CD4-positive, alpha-beta T cell treated with Interleukin-6 for 4 hours (primary cell): ENCODE results near the gene LIN52.

Experiments used
- DNase-seq: peaks from one replicate; pipeline ENCODE4 v3.0.0-alpha.2; 2020; ENCODE audit warnings: mixed read lengths

LIN52 gene

DNA sequence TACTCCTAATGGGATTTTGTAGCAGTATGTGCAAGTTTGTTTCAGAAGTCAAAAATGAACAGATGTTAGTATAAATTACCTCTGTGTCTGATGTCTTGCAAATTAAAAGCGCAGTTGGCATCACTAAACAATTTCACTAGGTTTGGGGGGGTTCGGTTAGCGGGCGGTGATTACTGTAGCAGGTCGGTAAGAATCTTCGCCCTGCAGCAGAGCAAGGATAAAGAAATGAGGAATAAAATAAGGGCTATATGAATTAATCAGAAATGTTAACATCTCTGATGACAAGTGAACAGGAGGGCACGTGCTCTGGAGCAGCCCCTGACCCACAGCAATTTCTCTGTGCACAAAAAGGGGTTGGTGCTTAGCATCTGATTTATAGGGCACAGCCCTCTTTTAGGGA, 110.9 kb downstream of the LIN52 start:
- DNase-seq = no peak

DNA sequence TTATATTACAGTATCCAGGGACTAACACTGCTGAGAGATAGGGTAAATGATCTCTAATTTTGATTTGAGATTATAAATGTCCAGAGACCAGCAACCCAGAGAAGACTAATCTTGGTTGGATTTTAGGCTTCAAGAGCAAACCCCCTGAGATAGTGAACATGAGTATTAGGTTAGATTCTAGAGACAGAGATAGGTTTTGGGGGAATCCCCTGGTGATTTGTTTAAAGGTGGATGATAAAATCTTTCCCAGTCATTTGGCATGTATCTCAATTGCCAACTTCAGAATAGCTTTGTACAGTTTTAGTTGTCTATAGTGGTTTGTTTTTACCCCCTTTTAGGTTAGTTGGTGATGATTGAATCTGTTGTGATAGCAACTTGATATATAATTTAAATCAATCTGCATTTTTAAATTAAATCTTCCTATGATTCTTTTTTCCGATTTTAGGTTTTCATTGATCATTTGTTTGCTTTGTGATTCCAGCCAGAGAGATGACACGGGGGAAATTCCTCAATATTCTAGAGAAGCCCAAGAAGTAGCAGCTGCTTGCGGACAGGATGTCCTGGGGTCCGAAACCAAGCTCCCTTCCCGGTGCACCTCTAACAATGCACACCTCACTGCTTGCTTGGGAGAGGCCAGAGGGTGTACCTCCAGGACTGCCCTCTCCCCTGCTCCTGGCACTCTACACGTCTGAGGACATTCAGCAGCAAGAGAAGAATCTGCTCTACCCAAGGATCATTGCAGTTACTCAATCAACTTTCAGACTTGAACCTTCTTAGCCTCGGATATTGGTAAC, 113.9 kb downstream of the LIN52 start:
- DNase-seq = no peak

DNA sequence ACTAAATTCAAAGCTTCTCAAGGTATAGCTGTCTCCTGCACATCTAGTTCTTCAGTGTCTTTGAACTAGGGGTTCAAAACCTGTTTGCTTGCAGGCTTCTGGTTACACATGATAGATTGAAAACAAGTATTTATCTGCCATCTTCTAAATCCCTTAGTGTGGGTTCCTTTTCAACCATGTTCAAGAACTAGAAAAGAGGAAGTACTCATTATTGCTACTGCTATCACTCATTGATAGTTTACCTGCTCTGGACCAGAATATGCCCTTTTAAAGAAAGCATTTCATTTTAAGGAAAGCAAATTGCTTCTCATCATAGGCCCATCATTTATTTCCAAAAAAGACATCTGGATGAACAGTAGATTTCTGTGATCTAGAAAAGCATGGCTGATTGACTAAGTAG, 117.4 kb downstream of the LIN52 start:
- DNase-seq = no peak

DNA sequence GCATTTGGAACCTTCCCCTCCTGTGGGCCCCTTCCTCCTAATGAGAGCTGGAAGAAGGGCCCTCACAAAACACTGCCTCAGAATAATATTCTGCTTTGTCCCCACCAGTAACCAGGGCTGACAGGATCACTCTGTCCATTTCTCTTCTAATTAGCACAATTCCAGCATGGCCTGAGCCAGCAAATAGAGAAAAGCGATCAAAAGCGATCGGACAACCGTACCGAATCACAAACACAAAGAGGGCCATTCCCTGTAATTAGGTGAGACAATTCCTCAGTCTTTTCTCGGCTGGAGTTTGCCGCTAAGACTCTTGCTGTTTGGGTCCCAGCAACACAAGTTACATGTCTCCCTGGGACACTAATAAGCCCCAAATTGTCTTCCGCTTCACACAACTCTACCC, 118.9 kb downstream of the LIN52 start:
- DNase-seq = no peak

DNA sequence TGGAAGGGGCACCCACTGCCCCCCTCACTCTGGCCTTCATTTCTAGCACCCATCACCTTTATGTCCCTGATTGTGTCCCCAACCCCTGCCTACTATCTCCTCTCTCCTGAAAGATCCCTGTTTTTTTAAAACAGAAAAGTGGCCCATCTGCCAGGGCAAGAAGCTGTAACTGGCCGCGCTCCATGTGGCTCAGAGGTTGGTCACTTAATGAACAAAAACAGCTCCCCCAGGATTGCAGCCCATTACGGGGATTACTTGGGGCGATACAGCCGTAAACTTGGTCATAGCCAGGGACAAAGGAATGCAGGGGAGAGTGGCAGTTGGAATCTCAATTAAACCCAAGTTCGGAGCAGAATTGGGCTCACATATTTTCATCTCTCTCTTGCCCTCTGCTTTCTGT, 119.7 kb downstream of the LIN52 start:
- no peak for DNase-seq

DNA sequence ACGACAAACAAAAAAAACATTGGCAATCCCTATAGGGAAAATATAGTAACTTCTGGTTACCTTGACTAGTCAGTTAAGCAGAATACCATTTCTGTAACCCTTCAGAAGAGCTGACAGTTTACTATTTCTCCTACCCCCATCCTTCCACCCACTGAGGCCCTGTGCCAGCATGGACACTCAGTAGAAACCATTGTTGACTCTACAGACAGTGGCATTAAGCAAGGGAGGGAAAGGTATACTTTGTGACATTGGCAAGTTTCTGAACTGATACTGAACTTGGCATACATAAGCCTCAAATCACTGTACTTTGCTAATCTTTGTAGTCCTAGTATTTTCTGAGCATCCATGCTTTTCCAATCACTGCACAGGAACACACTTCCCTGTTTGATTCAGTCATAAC, 121.1 kb downstream of the LIN52 start:
- no peak for DNase-seq

- no peak for DNase-seq
Observed at GRCh38 chr14:74207943-74208342, 123.2 kb downstream of the LIN52 start.

DNA sequence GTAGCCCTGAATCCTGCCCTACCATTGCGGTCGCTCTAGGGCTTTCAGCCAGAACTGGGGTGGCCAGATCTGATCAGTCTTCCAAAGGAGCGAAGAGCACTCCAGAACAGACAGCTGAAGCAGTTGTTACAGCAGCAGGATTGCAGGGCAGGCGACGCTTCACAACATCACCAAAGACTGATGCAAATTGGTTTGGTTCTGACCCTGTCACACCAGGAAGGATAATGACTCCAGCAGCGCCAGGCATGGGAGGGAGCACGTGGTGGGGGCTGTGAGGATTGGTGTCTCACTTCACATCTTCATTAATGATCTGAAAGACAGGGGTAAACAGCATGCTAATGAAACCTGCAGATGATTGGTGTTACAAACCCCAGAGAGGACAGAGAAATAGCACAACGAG, 123.9 kb downstream of the LIN52 start:
- DNase-seq = no peak

GRCh38 chr14:74211945-74212580, 127.3 kb downstream of the LIN52 start:
- no peak for DNase-seq

DNA sequence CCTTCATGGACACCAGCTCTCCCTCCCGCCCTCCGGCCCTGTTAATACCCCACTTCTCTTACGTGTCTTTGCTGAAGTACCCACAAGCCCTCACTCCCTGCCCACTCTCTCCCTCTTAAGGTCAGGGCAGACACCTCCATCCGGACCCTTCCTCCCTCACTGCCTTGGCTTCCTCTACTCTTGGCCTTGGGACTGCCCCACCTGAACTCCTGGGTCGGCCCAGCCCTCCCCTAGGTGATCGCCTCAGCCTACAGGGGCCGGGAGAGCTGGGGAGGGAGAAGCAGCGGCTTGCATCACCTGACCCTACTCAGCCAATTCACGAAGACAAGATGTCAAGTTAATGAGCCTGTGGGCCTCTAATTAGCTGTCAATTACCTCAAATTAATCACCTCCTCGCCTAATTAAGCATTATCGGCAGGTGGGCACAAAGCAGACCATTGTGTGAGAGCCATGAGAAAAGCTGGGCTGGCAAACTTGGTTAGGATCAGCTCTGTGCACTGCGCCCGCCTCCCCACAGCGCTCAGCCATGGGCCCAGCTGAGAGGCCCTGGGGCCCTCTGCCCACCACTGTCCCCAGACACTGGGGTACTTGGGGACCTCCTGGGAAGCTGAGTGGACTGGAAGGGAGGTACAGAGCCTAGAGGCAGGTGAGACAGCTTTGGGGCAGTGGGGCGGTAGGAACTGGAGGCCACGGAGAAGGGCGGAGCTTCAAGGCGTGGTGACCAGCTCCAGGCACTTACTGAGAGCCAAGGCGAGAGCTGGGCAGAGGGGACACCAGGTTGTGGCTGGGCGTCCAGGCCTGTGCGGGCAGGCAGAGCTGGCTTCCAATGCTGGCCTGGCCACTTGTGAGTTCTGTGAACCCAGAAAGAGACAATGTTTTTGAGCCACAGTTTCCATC, 129.4 kb downstream of the LIN52 start:
- DNase-seq = no peak

DNA sequence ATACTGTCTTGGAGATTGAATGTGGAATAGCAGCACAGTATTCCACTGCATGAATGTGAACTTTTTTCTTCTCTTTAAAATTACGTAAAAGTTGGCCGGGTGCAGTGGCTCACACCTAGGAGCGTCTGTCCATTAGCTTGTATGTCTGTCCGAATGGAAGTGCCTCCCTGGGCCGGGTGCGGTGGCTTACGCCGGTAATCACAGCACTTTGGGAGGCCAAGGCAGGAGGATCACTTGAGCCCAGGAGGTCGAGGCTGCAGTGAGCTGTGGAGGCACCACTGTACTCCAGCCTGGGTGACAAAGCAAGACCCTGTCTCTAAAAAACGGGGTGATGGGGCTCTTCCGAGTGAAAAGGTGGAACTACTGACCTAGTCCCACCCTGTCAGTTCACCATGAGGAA, 131.9 kb downstream of the LIN52 start:
- no peak for DNase-seq

GRCh38 chr14:74217672-74218448, 133.1 kb downstream of the LIN52 start:
- peak; percentile 72 for DNase-seq

GRCh38 chr14:74218462-74218861, 133.7 kb downstream of the LIN52 start:
- DNase-seq = no peak

DNA sequence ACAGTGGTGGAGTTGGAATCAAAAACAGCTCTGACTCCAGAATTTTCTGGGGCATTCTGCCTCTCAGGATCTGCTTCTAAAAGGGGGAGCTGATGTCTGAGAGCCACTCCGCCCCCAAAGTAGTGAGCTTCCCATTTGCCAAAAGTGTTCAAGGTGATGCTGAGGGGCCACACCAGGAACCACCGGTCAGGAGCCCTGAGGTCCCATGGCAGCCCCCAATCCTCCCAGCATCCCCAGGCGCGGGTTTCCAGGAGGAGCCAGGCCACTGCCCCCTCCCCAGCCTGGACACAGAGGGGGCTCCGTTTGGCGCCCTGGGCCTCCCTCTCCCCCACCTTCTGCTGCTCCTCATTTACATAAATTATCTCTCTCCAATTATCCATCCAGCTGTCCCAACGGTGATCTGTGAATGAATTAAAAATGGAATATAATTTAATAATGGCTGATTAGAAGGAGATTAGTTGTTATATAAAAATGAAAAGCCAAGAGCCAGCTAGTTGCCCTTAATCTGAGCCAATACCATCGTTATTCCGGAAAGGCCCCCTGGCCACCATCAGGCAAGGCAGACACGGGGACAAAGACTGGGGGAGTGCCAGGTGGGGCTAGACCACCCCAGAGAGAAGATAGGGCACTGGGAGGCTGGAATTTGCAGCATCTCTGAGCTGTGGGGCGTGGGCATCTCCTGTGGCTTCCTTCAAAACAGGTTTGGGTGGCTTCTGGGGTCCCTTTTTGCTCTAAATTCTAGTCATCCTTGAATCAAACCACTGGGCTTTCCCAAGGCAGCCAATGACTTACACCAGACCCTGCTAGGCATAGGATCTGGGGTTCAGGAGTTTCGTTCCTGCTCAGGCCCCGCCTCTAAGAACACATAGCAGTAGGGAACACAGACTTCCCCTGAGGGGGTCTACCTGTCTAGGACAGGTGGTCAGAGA, 134.8 kb downstream of the LIN52 start:
- DNase-seq = no peak

DNA sequence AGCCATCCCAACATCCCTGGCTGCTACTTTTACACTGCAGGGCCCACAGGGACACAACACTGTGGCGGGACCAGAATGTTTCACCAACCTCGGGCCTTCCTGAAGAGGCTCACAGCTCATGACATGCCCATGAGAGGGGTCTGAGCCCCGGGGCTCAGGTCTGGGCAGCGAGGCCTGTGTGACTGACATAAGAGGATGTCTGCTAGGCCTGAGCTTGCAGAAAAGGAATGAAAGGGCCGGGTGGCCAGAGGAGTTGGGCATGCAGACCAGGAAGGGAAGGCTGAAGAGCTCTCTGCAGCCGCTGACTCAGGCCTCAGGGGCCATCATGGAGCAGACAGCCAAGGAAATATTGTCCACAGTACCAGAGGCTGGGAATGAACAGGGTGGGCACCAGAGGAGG, 136.2 kb downstream of the LIN52 start:
- no peak for DNase-seq

DNA sequence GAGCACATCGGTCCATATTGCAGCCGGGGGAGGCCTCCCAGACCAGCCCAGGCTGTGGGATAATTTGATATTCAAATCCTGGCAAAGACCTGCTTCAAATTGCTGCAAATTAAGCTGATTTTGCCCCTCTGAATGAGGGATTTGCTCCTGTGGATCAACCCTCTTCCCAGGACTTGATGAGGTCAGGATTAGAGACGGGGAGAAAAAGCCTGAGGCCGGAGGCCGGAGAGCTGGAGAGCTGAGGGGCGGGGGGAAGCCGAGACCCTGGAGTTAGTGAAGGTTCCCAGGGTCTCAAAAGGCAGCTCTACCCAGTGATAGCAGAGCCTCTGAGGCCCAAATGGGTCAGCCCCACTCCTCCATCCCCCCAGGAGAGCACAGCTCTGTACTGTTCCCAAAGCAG, 137.0 kb downstream of the LIN52 start:
- no peak for DNase-seq

- DNase-seq = no peak
Observed at GRCh38 chr14:74223016-74223415, 138.3 kb downstream of the LIN52 start.

GRCh38 chr14:74231784-74232183, 147.0 kb downstream of the LIN52 start:
- no peak for DNase-seq

DNA sequence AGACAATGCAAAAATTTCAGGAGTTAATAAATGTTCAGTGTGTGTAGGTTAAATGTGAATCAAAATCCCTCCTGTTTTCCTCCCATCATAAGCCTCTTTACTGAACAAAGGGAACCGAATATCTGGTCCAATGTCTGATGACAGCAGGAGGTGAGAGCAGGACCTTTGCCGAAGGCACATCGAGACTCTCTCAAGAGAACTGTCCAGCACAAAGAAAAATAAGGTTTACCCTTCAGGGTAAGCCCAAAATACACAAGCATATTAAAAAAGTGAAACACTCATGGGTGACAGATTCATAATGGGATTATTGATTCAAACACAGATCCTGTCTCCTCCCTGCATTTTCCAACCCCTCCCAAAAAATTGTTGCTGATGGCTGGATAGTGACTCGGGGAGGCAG, 150.3 kb downstream of the LIN52 start:
- no peak for DNase-seq

DNA sequence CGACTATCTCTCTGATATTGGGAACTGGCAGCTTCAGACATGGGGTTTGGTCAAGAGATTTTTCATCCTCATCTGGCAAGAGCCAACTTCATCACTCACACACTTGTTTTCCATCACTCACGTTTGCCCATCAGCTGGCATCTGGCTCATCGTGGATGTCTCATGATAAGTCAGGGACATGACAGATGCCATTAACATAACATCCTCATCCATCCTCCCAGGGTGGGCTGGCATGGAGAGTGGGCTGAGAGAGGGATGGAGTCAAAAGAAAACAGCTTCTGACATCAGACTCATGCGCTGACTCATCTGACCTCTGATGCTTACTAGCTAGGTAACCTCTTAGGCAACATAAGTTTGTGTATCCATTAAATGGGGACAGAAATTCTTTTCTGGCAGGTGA, 152.7 kb downstream of the LIN52 start:
- no peak for DNase-seq

DNA sequence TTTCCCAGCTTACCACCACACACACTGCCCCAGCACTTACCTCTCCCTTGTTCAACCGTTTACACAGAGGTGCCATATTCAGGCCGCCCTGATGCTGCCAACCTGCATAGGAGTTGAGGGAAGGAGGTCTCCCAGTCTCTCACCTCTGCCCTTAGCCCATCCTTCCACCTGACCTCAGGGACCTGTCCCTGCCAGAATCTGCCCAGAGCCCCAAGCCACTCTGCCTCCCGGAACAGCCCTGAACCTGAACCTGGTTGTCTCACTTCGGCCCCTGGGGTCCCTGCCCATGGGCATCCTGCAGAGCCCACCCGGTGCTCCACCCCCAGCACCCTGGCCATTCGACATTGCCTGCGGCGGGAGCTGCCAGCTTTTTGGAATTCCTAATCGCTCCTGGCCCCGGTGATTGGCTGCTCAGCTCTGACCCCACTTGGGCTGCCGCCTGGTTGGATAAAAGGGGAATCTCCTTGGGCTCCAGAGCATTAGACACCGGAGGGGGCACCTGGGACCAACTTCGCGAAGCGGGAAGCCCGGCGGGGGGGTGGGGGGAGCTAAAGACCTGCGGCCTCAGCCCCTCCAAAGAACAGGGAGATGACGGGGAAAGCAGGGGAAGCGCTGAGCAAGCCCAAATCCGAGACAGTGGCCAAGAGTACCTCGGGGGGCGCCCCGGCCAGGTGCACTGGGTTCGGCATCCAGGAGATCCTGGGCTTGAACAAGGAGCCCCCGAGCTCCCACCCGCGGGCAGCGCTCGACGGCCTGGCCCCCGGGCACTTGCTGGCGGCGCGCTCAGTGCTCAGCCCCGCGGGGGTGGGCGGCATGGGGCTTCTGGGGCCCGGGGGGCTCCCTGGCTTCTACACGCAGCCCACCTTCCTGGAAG, 154.5 kb downstream of the LIN52 start, which contains the start of gene VSX2:
TSS of gene VSX2 (plus strand) at position 476 of the 874 bp plus-strand sequence. CDS start at position 589, 113 bp downstream.
- DNase-seq = no peak
